ENCODE measurements around the gene GRID1.
"Not testable (repeated sequence)": the region's sequence is repeated elsewhere in the genome, so short reads cannot be mapped to it uniquely, and the experiment has no call there.

GRID1 gene

DNA sequence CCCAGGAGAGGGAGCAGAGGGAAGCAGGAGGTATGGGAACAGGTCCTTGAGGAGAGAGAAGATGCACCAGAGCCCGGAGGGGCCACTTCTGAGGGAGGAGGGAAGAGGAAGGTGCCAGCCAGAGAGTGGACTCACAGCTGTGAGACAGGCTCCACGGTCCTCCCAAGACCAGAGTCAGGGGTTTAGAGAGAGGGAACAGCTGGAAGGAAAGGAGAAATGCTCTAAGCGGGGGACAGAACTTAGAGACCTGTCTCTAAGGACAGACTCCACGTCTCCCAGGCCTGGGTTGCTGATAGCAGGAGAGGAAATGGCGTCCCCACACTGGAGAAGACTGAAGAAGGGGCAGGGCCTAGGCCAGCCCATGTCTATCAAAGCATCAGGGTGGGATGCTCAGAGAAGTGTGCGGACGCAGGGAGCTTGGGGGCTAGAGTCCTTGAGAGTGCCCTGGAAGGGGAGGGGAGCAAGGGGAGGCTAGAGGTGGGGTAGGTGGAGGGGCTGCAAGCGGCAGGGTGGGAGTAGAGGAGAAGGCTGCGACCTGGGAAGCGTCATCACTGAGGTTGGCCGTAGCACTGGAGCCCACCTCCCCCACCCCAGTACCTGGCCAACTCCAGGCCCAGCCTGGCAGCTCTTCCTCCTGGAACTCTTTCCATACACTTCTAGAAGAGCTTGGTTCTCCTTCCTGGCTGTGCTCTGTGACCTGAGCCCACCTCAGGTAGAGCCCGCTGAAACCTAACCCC is 25.6 kb upstream of the GRID1 start:
- no peak for DNase-seq (ENCODE audit: low read depth)

DNA sequence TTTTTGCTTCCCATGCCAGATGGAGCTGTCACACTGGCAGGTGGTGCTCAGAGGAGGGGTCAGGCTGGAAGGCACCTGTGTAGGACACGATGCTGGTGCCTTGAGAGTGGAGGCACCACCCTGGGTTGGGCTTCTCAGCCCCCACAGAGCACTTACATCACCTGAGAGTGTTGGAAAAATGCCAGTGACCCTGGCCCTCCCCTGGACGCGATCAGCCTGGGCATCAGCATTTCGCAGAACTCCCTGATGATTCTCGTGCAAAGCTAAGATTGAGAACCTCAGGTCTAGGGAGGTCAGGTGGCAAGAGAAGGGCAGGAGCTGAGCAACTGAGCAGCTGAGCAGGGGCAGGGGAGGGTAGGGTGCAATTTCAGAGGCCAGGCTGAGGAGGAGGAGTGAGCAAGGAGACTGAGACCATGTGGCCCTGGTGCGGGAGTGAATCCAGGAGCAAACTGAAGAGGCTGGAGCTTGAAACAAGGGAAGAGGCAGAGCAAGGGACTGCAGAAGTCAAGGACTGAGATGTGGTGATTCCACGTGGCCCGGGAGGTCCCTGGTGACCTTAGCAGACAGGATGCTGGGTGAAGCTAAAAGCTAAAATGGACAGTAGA is 24.7 kb upstream of the GRID1 start:
- DNase-seq (ENCODE audit: low read depth) = no peak

DNA sequence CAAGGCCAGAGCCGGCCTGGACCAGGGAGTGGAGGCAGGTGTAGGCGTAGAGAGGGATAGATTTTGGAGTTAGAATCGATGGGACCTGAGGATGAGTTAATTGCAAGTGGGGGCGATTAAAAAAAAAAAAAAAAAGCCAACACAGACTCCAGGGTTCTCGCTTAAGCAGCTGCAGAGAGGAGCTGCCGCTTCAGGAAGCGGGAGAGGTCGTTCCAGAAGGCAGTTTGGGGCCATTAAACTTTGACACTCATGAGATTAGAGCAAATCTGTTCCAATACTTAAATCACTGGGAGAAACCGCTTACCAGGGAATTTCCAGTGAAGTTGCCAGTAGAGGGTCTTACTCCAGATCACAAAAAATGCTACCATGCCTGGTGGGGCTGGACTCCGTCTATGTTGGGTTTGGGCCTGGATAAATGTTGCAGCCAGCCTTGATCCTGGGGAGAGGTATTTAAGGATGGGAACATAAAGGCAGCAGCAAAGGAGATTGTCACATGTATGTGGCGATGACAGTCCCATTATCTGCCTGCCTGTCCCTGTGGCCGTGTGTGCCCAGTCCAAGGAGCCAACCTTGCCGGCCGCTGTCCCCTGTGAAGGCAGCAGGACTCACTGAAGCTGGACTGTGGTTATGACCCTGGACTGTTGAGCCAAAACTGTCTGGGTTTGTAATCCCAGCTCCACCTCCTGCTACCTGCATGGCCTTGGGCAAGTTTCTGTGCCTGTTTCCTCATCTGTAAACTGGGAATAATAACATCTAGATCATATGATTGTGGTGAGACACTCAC is 23.9 kb upstream of the GRID1 start:
- no peak for DNase-seq (ENCODE audit: low read depth)

DNA sequence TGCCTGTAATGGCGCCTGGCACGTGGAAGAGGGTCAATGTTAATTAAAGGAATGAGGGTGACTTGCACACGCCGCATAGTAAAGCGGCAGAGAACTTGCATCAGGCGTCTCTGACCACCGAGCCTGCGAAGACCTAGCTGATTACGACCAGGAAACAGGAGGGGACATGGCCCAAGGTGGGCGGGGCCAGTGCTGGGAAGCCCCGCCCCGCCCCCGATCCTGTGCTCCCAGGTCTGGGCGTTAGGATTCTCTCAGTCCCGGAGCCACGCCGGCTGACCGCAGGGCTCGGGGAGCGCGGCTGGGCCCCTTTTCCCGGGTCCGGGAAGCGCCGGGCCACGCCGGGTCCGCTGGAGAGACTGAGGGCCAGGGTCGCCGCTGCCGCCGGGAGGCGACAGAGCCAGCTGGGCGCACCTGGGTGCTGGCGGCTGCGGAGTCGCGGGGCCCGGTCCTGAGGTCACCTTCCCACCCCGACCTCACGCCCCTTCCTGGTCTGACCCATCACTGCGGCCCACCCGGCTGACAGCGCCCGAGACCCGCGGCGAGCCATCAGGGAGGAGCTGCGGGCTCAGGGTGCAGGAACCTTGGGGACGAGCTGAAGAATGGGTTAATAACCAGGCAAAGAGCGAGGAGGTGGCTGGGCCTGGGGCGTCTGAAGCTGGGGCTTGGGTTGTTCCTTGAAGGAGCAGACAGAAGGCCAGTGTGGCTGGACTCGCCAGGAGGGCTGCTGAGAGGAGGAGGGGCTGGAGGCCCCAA is 23.0 kb upstream of the GRID1 start:
- DNase-seq (ENCODE audit: low read depth) = peak; percentile 17

DNA sequence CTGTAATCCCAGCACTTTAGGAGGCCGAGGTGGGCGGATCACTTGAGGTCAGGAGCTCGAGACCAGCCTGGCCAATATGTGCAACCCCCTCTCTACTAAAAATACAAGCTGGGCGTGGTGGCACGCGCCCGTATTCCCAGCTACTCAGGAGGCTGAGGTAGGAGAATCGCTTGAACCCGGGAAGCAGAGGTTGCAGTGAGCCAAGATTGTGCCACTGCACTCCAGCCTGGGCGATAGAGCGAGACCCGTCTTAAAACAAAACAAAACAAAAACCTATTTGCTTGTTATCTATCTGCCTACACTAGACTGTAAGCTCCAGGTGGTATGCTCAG is 22.5 kb upstream of the GRID1 start:
- DNase-seq (ENCODE audit: low read depth) = not testable (repeated sequence)

DNA sequence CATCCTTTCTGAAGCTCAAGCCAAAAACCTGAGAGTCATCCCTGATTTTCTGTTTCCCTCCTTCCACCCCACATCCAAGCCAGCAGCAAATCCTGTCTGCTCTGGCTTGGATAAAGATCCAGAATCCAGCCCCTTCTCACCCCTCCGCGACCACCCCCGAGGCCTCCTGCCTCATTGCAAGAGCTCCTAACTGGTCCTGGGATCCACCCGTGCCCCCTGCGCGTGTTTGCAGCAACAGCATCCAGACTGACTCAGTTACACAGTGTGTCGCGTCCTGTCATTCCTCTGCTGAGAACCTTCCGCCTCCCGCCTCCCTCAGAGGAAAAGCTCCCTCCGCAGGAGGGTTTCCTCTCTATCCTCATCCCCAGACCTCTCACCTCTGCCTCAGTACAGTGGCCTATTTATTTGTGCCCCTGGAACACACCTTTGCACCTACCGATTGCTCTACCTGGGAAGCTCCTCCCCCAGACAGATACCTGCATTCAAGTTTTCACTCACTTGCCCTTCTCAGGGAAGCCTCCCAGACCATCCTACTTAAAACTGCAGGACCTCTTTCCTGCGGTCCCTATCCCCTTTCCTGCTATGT is 21.6 kb upstream of the GRID1 start:
- no peak for DNase-seq (ENCODE audit: low read depth)

DNA sequence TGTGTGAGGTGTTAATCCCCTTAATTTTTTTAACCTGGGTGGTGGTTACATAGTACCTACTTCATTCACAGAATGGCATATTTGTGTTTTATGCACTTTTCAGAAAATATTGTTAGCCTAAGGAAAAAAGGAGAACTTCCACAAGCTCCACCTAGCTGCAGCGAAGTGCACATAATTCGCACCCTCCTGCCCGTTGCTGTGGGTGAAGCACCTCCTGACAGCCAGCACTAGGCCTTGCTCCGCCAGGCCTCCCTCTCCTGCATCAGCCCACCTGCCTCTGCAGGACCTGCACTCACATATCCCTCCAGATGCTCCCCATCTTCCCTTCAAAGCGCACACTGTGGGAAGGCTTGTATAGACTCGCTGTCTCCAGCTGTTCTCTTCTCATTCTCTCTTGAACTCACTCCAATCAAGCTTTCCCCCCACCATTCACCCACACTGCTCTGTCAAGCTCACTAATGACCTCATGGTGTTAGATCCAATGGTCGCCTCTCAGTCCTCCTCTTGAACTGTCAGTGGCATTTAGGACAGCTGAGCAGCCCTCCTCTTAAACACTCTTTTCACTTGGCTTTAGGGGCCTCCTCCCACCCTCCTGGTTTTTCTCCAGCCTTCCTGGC is 20.7 kb upstream of the GRID1 start:
- no peak for DNase-seq (ENCODE audit: low read depth)

DNA sequence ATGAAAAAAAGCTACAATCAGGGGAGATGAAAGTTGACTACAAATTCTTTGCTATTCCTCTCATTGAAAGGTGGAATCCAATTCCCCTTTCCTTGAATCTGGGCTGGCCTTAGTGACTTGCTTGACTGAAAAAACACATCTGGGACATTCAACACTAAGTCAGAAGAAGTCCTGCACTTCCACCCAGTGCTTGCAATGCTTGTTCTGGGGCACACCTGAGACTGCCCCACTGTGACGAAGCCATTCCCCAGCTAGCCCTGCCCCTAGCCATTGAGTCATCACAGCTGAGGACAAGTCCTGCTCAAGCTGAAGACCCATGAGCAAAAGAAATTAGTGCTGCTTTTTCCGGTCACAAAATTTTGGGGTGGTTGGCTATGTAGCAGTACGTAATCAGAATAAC is 19.2 kb upstream of the GRID1 start:
- DNase-seq (ENCODE audit: low read depth) = no peak

DNA sequence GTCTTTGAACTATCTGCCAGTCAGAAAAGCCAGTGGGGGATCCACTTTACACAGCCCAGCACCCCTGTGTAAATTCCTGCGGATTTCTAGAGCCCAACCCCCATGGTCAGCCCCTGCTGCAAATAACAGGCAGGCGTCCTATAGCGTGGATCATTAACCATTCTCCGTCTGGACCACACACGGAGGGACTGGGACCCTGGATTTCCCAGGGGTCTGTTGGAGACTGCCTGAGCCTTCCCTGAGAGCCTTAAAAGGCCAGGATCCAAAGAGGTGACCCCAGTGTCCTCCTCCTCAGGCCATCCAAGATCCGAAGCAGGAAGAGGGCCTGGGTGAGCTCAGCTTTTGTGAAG is 11.2 kb upstream of the GRID1 start:
- DNase-seq (ENCODE audit: low read depth) = no peak

DNA sequence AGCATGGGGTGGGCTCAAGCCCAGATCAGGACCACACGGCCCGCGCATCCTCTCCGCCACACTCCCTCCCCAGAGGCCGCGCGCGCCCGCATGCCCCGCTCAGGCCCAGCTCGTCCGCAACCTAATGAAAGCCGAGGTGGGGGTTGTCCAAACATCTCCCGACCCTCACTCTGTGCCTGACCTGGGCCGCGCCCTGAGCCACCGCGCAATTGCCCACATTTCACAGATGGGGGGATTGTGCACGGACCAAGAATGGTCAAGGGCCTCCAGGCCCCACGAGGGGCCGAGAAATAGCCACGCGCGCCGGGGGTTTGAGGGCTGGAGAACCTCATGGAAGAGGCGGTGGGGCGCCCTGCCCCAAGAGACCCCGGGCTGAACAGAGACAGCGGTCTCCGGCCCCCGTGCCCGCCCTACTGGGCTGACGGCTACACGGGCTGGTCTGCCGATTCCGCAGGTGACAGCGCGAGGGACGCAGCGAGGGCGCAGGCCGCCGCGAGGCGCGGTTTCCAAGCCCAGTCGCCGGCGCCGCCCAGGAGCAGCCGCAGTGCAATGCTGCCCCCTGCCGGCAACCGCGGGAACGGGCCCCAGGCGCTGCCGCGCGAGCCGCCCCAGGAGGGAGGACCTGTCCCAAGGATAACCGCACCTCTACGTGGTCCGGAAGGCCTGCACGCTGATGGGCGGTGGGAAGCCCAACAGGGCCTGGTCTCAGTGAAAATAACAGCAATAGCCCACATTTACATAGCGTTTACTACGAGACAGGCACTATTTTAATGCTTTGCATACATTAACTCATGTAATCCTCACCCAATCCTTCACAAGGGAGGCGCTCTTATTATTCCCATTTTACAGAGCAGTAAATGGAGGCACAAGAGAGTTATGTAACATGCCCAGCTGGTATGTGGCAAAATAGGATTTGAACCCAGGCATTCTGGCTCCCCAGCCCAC is 10.5 kb upstream of the GRID1 start:
- DNase-seq (ENCODE audit: low read depth) = peak; percentile 13

DNA sequence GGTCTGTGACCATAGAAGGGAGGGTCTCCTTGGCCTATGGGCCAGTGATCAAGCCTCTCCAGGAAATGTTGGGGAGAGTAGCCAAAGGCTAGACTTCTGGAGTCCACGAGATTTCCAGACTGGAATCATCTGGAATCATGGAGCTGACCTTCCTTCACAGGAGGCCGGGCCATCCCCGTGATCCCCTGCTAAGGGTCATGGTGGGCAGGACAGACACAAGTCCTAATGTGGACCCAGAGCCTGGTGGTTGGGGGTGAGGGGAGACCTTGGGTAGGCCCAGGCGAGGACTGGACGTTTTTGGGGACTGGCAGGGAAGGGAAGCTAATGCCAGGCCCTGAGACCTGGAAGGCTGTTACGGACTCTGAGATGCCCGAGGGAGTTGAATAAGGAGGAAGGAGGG is 9.8 kb upstream of the GRID1 start:
- no peak for DNase-seq (ENCODE audit: low read depth)

DNA sequence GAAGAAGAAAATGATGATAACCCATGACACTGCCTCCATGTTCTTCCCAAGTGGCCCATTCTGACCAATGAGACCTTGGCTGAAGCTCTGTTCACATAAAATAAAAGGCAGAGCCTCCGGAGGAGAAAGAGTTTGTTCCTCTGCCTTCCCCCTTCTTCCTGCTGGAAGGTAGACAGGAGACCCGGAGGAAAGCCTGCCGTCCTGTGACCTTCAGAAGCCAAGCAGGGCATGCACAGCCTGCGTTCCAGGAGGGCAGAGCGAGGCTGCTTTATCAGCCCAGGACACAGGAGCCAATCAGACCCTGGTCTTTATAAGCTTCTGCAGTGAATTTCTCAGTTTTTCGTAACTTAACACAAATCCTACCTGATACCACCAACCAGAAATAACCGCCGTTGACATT is 8.6 kb upstream of the GRID1 start:
- no peak for DNase-seq (ENCODE audit: low read depth)

DNA sequence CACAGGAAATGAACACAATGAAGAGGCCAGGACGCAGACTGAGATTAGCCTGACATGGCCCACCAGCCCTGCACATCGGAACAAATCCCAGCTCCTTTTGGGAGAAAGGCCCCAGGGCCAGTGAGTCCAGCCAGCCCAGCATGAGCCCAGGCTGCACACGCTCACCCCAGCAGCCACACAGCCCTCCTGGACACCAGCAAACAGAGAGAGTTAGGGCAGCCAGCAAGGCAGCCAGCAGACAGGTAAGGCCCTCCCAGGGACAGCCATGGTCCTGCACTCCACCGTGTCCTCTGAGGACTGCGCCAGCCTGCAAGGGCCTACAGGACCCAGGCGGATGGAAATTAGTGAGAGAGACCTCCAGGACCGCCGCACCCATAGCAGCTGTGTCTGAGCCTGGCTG is 8.1 kb upstream of the GRID1 start:
- DNase-seq (ENCODE audit: low read depth) = no peak

DNA sequence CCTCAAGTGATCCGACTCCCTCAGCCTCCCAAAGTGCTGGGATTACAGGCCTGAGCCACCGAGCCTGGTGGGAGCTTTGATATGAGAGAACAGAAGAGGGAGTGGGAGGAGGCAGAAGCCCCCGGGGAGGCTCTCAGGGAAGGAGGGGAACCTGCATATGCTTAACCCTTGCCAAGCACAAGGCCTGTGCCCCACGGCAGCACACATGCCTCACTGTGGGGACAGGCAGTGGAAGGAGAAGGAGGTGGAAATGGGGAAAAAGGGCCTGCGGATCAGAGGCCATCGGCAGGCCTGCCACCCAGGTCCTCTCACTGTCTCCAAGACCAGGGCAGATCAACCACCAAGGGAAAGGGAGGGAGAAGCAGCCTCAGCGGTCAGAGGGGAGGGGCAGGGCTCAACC is 7.2 kb upstream of the GRID1 start:
- no peak for DNase-seq (ENCODE audit: low read depth)

DNA sequence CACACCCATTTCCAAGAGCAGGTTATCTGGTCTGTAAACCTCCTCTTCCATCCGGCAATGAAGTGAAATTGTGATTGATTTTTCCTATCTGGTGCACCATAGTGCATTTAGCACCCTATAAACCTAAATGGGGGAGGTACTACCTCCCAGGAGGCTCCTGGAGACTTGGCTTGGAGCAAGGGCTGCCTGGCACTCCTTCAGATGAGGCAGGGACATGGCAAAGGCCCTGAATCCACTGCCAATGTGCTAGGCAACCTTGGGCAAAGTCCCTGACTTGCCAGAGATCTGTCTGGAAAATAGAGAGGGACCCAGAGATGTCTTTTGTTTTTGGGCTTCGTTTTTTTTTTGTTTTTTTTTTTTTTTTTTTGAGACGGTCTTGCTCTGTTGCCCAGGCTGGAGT is 6.7 kb upstream of the GRID1 start:
- no peak for DNase-seq (ENCODE audit: low read depth)

DNA sequence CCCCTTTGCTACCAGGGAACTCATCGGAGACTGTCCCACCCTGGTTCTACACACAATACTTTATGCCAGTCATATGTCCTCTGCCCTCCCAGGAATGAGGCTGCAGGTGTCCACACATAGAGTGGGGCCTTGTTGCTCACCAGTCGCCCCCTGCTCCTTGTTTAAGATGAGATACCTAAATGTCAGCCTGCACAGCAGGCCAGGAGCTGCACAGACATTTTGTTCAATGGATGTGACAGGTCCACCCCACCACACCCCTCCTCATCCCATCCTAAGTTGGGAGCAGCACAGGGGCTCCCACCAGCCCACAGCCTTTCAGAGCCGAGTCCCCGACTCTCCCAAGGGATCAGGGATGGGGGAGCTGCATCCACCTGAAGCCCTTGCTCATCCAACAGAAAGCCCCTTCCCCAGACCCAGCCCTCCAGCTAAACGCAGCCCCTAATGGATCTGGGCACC is 6.2 kb upstream of the GRID1 start:
- DNase-seq (ENCODE audit: low read depth) = no peak

DNA sequence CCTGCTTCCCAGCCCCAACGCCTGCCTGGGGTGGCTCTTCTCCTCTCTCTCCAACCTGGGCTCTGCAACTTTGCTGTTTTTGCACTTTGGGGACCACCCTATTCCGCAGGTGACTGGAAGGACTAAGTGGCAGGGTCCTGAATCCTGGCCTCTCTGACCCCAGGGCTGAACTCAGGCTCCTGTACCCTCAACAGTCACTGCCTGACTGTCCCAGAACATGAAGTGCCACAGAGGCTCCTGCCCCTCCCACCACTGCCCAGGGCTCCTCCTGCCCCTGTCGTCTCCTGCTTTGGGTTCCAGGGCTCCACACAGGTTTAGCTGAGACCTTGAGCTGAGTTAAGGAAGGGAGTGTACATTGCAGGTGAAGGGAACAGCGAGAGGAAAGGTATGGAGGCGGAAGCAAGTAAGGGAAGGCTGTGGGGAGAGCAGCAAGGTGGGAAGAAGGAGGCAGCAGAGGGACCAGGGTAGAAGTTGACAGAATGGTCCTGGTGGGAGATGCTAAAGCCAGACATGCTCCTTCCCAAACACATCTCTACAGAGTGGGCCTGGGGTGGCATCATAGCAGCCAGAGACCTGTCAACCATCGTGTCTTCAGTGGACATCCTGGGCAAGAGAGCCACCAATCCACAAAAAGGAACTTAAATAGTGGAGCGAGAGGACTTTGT is 5.7 kb upstream of the GRID1 start:
- DNase-seq (ENCODE audit: low read depth) = no peak

DNA sequence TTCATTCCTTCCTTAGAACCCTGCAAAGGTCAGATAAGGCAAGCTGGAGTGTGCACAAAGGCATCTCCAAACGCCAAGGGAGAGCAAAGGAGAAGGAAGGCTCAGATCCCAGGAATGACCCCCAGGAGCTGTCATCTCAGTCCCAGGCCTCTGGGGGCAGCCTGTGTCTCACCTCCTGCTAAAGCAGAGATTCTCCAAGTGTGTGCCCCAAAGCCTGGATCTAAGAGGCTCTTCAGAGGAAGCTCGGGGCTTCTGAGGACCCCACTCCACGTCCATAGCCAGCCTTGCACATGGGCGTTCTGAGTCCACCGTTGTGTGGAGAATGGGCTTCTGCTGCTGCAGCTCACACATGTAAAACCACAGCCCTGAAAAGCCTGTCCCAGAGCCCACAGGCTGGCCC is 5.1 kb upstream of the GRID1 start:
- DNase-seq (ENCODE audit: low read depth) = no peak

DNA sequence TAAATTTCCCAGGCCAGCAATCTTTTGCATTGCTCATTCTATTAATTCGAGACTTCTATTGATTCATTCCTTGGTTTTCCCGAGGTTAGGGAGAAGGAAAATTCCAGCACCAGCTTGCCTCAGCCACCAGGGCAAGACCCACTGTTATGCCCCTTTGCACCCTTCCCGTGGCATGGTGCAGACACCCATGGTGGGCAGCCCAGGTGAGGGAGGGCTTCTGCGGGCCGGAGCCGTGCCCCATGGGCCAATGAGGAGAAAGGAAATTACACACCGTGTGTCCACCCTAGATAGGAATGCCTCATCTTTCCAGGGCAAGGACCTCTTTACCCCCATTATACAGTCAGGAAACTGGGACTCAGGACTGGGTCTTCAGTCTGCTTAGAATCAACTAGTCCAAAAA is 4.5 kb upstream of the GRID1 start:
- no peak for DNase-seq (ENCODE audit: low read depth)

DNA sequence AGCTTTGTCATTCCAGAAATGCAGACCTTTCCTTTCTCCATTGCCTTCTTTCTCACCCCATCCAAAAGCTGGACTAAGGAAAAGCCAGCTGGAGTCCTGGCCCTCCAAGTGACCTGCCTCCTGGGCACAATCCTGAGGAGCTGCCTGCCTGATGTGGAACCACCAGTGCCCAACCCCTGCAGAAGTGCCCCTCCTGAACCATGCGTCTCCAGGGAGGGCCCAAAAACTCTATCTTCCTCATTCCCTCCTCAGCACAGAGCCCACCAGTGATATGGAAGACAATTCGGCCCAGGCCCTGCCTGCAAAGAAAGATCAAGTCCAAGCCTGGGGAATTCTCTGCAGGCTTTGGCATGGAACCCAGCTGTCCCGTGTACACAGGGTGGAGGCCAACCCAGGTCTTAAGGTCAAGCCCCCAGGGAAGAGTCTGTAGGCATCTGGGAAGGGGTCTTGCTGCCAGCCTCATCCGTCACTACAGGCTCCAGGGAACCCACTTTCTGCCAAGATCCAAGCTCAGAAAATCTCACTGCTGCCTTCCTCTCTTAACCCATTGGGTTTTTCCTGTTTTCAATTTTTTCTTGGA is 3.5 kb upstream of the GRID1 start:
- no peak for DNase-seq (ENCODE audit: low read depth)
